Transverse colon (tissue), 4 donors: ENCODE data around the gene MAPK8IP2.

Experiments used
- CTCF ChIP-seq, 5 experiments: fragments of 200-600 bp in 3 of 5; fragments of 450-650 bp in 2 of 5; sonication (generic) in 3 of 5; IDR thresholded peaks; 1 replicate in 2 of 5; 2 replicates in 3 of 5; pipeline ENCODE4 v1.5.1; 2016 to 2017; ENCODE audit warnings: antibody characterized with exemption in 5 of 5, inconsistent platforms in 3 of 5, mild to moderate bottlenecking in 2 of 5, moderate library complexity in 1 of 5
- EP300 ChIP-seq: sonication (generic); formaldehyde crosslinking; IDR thresholded peaks from one replicate; pipeline ENCODE4 v1.6.1; 2017; ENCODE audit warnings: antibody characterized with exemption, low read depth
- POLR2A ChIP-seq: fragments of 450-650 bp; IDR thresholded peaks from one replicate; pipeline ENCODE4 v1.6.1; 2016; ENCODE audit warnings: antibody characterized with exemption, mild to moderate bottlenecking, moderate library complexity
- POLR2AphosphoS5 ChIP-seq, 3 donors: sonication (generic); formaldehyde crosslinking; IDR thresholded peaks; one replicate each; pipeline ENCODE4 v1.6.1; 2016; ENCODE audit warnings: antibody characterized with exemption in 3 of 3

- no peak for TF ChIP-seq EP300
- TF ChIP-seq CTCF (IDR thresholded peaks at IDR 0.05): no peak
- no peak for TF ChIP-seq POLR2A
- TF ChIP-seq POLR2AphosphoS5 (IDR thresholded peaks at IDR 0.05): no peak
Observed at GRCh38 chr22:50607659-50608020, 7.0 kb downstream of the MAPK8IP2 start.
